GM12878 (cell line): Measurements from ENCODE around the gene FAM163B. TPM values are rescaled to one million over a fixed set of nuclear protein-coding genes. Genes with fewer than 3 reads are reported as not detected.

Experiments
- ATAC-seq: fragments of 200-7000 bp; cut with Tn5 transposase; 3 replicates; pipeline ENCODE4 v1.9.1; 2020; ENCODE audit warnings: mild to moderate bottlenecking, moderate library complexity
- BruUV-seq: library from RNA; stranded (reverse); fragments of 400-500 nt; replicated peaks from 2 replicates; lab custom pipeline; 2021; lab: Mats Ljungman, UMichigan
- CTCF ChIA-PET: fragments of 300-600 bp; sonication (Branson Sonifier 250); formaldehyde crosslinking; extraction: SDS; loops from one replicate; lab custom pipeline; 2021; ENCODE audit warnings: inconsistent platforms; lab: Yijun Ruan, JAX
- POLR2A ChIA-PET: fragments of 350-600 bp; formaldehyde crosslinking; extraction: SDS; loops from one replicate; lab custom pipeline; 2021; ENCODE audit warnings: inconsistent platforms; lab: Charles Lee
- RAD21 ChIA-PET: fragments of 300-600 bp; sonication (Branson Sonifier 250); formaldehyde crosslinking; loops from one replicate; lab custom pipeline; 2023; ENCODE audit warnings: antibody characterized with exemption; ENCODE audit not compliant: unreplicated experiment; lab: Charles Lee
- SMC1A ChIA-PET: fragments of 300-600 bp; sonication (Branson Sonifier 250); formaldehyde crosslinking; loops from one replicate; lab custom pipeline; 2023; ENCODE audit not compliant: unreplicated experiment, uncharacterized antibody; lab: Charles Lee
- DNase-seq: peaks from one replicate; pipeline ENCODE4 v3.0.0-alpha.2; 2011; ENCODE audit warnings: low read depth, low spot score
- FAIRE-seq: peaks from 3 replicates; lab custom pipeline; 2011; peaks lifted over from hg19 to GRCh38; lab: Jason Lieb, UNC
- H2AFZ ChIP-seq: 2 replicates; pipeline ENCODE4 v1.6.0; 2011; ENCODE audit warnings: low read depth, low read length, control low read depth; ENCODE audit not compliant: control insufficient read depth
- H3K27ac ChIP-seq: 2 replicates; pipeline ENCODE4 v1.5.1; 2011; ENCODE audit warnings: control low read depth; ENCODE audit not compliant: control insufficient read depth, insufficient read depth
- H3K27me3 ChIP-seq, 2 experiments: replicated peaks in 1 of 2; 2 replicates each; pipeline versions ENCODE4 v1.6.0 to v1.6.1; 2011; ENCODE audit warnings: low read length in 1 of 2; ENCODE audit not compliant: control insufficient read depth in 2 of 2, insufficient read depth in 2 of 2
- H3K36me3 ChIP-seq, 2 experiments: 2 replicates each; pipeline ENCODE4 v1.5.1; 2011; ENCODE audit warnings: low read length in 1 of 2; ENCODE audit not compliant: control insufficient read depth in 2 of 2, insufficient read depth in 2 of 2
- H3K4me1 ChIP-seq: 2 replicates; pipeline ENCODE4 v1.6.1; 2011; ENCODE audit warnings: mild to moderate bottlenecking, low read length, moderate library complexity, mixed read lengths; ENCODE audit not compliant: control insufficient read depth, insufficient read depth
- H3K4me2 ChIP-seq: 2 replicates; pipeline ENCODE4 v1.6.0; 2011; ENCODE audit warnings: control low read depth; ENCODE audit not compliant: control insufficient read depth, insufficient read depth
- H3K4me3 ChIP-seq: fragments of 200-600 bp; sonication (generic); 2 replicates; pipeline ENCODE4 v1.5.1; 2016
- H3K79me2 ChIP-seq: 2 replicates; pipeline ENCODE4 v1.6.0; 2011; ENCODE audit warnings: low read length; ENCODE audit not compliant: control insufficient read depth, insufficient read depth
- H3K9ac ChIP-seq: 2 replicates; pipeline ENCODE4 v1.8.0; 2011; ENCODE audit warnings: low read length, control low read depth, mixed read lengths; ENCODE audit not compliant: control insufficient read depth, insufficient read depth
- H3K9me3 ChIP-seq: replicated peaks from 3 replicates; pipeline ENCODE4 v1.5.1; 2011; ENCODE audit warnings: mild to moderate bottlenecking, low read length; ENCODE audit not compliant: control insufficient read depth, insufficient read depth
- H4K20me1 ChIP-seq: 2 replicates; pipeline ENCODE4 v1.6.0; 2011; ENCODE audit not compliant: control insufficient read depth, insufficient read depth
- ATF3 ChIP-seq: IDR thresholded peaks from 2 replicates; pipeline ENCODE4 v1.6.1; 2011; ENCODE audit warnings: low read depth, mild to moderate bottlenecking, low read length, moderate library complexity, borderline replicate concordance; ENCODE audit errors: extremely low read depth
- ATF7 ChIP-seq: fragments of 450-650 bp; IDR thresholded peaks from 2 replicates; pipeline ENCODE4 v1.6.1; 2016; ENCODE audit warnings: low read depth, mild to moderate bottlenecking
- CBX5 ChIP-seq: sonication (generic); IDR thresholded peaks from 2 replicates; pipeline ENCODE4 v1.6.1; 2016; ENCODE audit warnings: low read depth, moderate library complexity, mild to moderate bottlenecking, inconsistent platforms
- CEBPB ChIP-seq, 2 experiments: fragments of 150-350 bp in 1 of 2; IDR thresholded peaks; 2 replicates each; pipeline ENCODE4 v1.6.1; 2012 to 2014; ENCODE audit warnings: low read depth in 2 of 2, low read length in 2 of 2, borderline replicate concordance in 1 of 2, inconsistent platforms in 1 of 2
- EGR1 ChIP-seq, 2 experiments: IDR thresholded peaks; 1 replicate in 1 of 2; 2 replicates in 1 of 2; pipeline ENCODE4 v1.6.1; 2011 to 2012; ENCODE audit warnings: low read depth in 2 of 2, low read length in 2 of 2, borderline replicate concordance in 1 of 2, mild to moderate bottlenecking in 1 of 2, moderate library complexity in 1 of 2
- ESRRA ChIP-seq: IDR thresholded peaks from 2 replicates; pipeline ENCODE4 v1.6.1; 2012; ENCODE audit warnings: mild to moderate bottlenecking, low read length, improper control_type of control experiment
- GATAD2B ChIP-seq: fragments of 450-650 bp; conservative IDR thresholded peaks from 2 replicates; pipeline ENCODE4 v1.6.1; 2017; ENCODE audit warnings: low read depth, mild to moderate bottlenecking, moderate library complexity
- MTA3 ChIP-seq: IDR thresholded peaks from 2 replicates; pipeline ENCODE4 v1.6.1; 2012; ENCODE audit warnings: low read length, inconsistent platforms, borderline replicate concordance
- MXI1 ChIP-seq: fragments of 150-350 bp; IDR thresholded peaks from 2 replicates; pipeline ENCODE4 v1.6.1; 2011; ENCODE audit warnings: low read depth, mild to moderate bottlenecking, inconsistent platforms, low read length, improper control_type of control experiment
- NFXL1 ChIP-seq: fragments of 450-650 bp; IDR thresholded peaks from 2 replicates; pipeline ENCODE4 v1.6.1; 2017; ENCODE audit warnings: antibody characterized with exemption, mild to moderate bottlenecking, borderline replicate concordance
- POLR2A ChIP-seq: IDR thresholded peaks from 2 replicates; pipeline ENCODE4 v1.6.1; 2011; ENCODE audit warnings: low read depth, mild to moderate bottlenecking, low read length
- SPI1 ChIP-seq: IDR thresholded peaks from 2 replicates; pipeline ENCODE4 v1.6.1; 2011; ENCODE audit warnings: low read depth, mild to moderate bottlenecking, low read length, moderate library complexity, borderline replicate concordance; ENCODE audit not compliant: insufficient read depth
- SRF ChIP-seq, 2 experiments: IDR thresholded peaks; 2 replicates each; pipeline ENCODE4 v1.6.1; 2011; ENCODE audit warnings: low read depth in 2 of 2, low read length in 2 of 2, mild to moderate bottlenecking in 1 of 2, moderate library complexity in 1 of 2
- SUPT20H ChIP-seq: IDR thresholded peaks from 2 replicates; pipeline ENCODE4 v1.6.1; 2011; ENCODE audit warnings: low read depth, mild to moderate bottlenecking, low read length, moderate library complexity, borderline replicate concordance; ENCODE audit not compliant: control insufficient read depth
- TCF3 ChIP-seq: IDR thresholded peaks from 2 replicates; pipeline ENCODE4 v1.6.1; 2012; ENCODE audit warnings: low read depth, mild to moderate bottlenecking, low read length, borderline replicate concordance; ENCODE audit not compliant: insufficient read depth
- WGBS: methylation state at CpG from one replicate; pipeline ENCODE4 v1.1.6; 2016; ENCODE audit warnings: low lambda C conversion rate; ENCODE audit not compliant: insufficient replicate concordance, insufficient coverage; ENCODE audit errors: missing lambda C conversion rate; 5-methylcytosine and 5-hydroxymethylcytosine counted together
- in situ Hi-C: fragments of 300-500 bp; cut with MboI; formaldehyde crosslinking; loops from 9 replicates; pipeline ENCODE4 v1.14.3; 2018; ENCODE audit warnings: mixed read lengths
- intact Hi-C: fragments of 100-400 bp; cut with micrococcal nuclease; formaldehyde crosslinking; loops from one replicate; pipeline ENCODE4 v1.14.2; 2022; ENCODE audit not compliant: unreplicated experiment
- polyA plus RNA-seq, 11 experiments: library from polyadenylated mRNA; depleted of rRNA in 4 of 11; unstranded in 6 of 11; stranded (reverse) in 5 of 11; fragments of >200 nt; fragmentation: Nextera tagmentation in 4 of 11; fragmentation: Illumina TruSeq in 1 of 11; extraction: Ambion mirVana in 4 of 11; extraction: Trizol in 1 of 11; gene quantifications; 1 replicate in 1 of 11; 2 replicates in 10 of 11; pipeline versions ENCODE4 v1.2.1 to v1.2.3, GENCODE V29; 2011 to 2016; ENCODE audit warnings: inconsistent platforms in 2 of 11, missing spikeins in 2 of 11, low read depth in 1 of 11
- total RNA-seq, 4 experiments: library from RNA; depleted of rRNA in 3 of 4; stranded (reverse); fragments of >200 nt in 3 of 4; fragmentation: Illumina TruSeq in 1 of 4; extraction: Trizol in 1 of 4; gene quantifications; 2 replicates each; pipeline versions ENCODE4 v1.2.1 to v1.2.3, GENCODE V29; 2013 to 2021
- TF ChIP-seq, protein P1 (sequence below): IDR thresholded peaks from 2 replicates; pipeline ENCODE4 v1.6.1; 2012; ENCODE audit warnings: low read length, inconsistent platforms
- TF ChIP-seq, protein P2 (sequence below): IDR thresholded peaks from 2 replicates; pipeline ENCODE4 v1.6.1; 2011; ENCODE audit warnings: low read depth, low read length, improper control_type of control experiment, borderline replicate concordance

Gene FAM163B
- total and polyA plus RNA-seq, 10 of the 15 experiments (the other 5 are each of a cell fraction or from before 2014, with no cell fraction given): not detected

DNA sequence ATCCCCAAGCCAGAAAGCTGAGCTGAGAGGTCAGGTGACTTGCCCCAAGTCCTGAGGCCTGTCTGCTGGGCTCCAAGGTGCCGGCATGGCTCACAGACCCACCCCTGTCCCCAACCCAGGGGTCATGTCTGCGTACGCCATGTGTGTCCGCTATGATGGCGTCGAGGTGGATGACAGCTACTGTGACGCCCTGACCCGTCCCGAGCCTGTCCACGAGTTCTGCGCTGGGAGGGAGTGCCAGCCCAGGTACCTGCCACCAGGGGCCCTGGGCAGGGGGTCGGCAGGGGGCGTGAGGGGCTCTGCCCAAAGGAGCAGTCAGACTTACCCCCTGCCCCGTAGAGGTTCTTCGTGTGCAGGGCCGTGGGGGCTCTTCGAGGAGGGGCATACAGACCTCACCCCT lies 42.4 kb downstream of the FAM163B start:
- no TSS peak for BruUV-seq
- Histone ChIP-seq H4K20me1 (no peaks in the 10 kb centered on the region), H3K4me3 (no peak overlapping the region), H3K9ac (no peak overlapping the region), H2AFZ (no peak overlapping the region), H3K79me2 (no peaks in the 10 kb centered on the region), H3K27ac (no peak overlapping the region), H3K36me3 (no peaks in the 10 kb centered on the region), H3K4me1 (no peaks in the 10 kb centered on the region), H3K27me3 (no peaks in the 10 kb centered on the region; a peak in 1 of 4 replicates), H3K9me3 (no peaks in the 10 kb centered on the region), H3K4me2 (no peak overlapping the region)
- FAIRE-seq (no peak), ATAC-seq (no peak), DNase-seq (no peak)
- SMC1A ChIA-PET: no interaction called here
- in situ Hi-C loops (no loop called here), intact Hi-C loops (no loop called here)
- TF ChIP-seq TCF3: no peak
- TF ChIP-seq MXI1: no peak
- TF ChIP-seq, protein P1, sequence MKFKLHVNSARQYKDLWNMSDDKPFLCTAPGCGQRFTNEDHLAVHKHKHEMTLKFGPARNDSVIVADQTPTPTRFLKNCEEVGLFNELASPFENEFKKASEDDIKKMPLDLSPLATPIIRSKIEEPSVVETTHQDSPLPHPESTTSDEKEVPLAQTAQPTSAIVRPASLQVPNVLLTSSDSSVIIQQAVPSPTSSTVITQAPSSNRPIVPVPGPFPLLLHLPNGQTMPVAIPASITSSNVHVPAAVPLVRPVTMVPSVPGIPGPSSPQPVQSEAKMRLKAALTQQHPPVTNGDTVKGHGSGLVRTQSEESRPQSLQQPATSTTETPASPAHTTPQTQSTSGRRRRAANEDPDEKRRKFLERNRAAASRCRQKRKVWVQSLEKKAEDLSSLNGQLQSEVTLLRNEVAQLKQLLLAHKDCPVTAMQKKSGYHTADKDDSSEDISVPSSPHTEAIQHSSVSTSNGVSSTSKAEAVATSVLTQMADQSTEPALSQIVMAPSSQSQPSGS: no peak
- TF ChIP-seq NFXL1: no peak
- TF ChIP-seq ATF7: no peak
- no peak for TF ChIP-seq SUPT20H
- POLR2A ChIA-PET: no interaction called here
- CTCF ChIA-PET: no interaction called here
- WGBS: 57% methylated on average over 17 of the region's 17 CpGs
- RAD21 ChIA-PET: no interaction called here

DNA sequence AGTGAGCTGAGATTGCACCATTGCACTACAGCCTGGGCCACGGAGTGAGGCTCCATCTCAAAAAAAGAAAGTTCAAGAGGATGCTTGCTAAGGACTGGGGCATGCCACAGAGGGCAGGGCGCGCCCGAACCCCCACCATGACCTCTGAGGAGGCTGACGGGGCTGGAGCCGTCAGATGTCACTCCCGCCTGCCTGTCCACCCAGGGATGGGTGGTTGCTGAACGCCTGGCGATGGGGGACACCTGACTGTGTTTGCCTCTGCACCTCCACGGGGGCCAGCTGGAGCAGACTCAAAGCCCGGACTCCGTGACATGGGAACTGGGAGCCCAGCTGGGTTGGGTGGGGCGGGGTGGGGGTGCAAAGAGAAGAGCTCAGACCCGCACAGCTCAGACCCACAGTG lies 42.8 kb downstream of the FAM163B start:
- WGBS: 27% methylated on average over 14 of the region's 14 CpGs
- Histone ChIP-seq H3K4me1 (no peaks in the 10 kb centered on the region), H3K9ac (no peak overlapping the region), H3K9me3 (no peaks in the 10 kb centered on the region), H3K79me2 (no peaks in the 10 kb centered on the region), H3K27me3 (no peaks in the 10 kb centered on the region; a peak in 1 of 4 replicates), H2AFZ (no peak overlapping the region), H3K27ac (no peak overlapping the region), H4K20me1 (no peaks in the 10 kb centered on the region), H3K4me3 (no peak overlapping the region), H3K36me3 (no peaks in the 10 kb centered on the region), H3K4me2 (no peak overlapping the region)
- ATAC-seq (no peak), DNase-seq (no peak), FAIRE-seq (no peak)
- in situ Hi-C loops: no loop called here
- ChIA-PET CTCF (no interaction called here), RAD21 (no interaction called here), POLR2A (no interaction called here), SMC1A (no interaction called here)
- no TSS peak for BruUV-seq
- intact Hi-C loops: no loop called here
- TF ChIP-seq, protein P2, sequence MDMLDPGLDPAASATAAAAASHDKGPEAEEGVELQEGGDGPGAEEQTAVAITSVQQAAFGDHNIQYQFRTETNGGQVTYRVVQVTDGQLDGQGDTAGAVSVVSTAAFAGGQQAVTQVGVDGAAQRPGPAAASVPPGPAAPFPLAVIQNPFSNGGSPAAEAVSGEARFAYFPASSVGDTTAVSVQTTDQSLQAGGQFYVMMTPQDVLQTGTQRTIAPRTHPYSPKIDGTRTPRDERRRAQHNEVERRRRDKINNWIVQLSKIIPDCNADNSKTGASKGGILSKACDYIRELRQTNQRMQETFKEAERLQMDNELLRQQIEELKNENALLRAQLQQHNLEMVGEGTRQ: no peak
- TF ChIP-seq GATAD2B: no peak
- no peak for TF ChIP-seq SPI1
- no peak for TF ChIP-seq POLR2A
- TF ChIP-seq ESRRA: no peak
- TF ChIP-seq MTA3: no peak
- TF ChIP-seq ATF3: no peak
- TF ChIP-seq EGR1 (IDR thresholded peaks at IDR 0.05; ENCODE audit: borderline replicate concordance in 1 of 2, low read depth in 2 of 2, low read length in 2 of 2): no peak
- TF ChIP-seq CBX5: no peak
- no peak for TF ChIP-seq SRF (IDR thresholded peaks at IDR 0.05; ENCODE audit: low read depth in 2 of 2, low read length in 2 of 2)
- TF ChIP-seq CEBPB (IDR thresholded peaks at IDR 0.05; ENCODE audit: borderline replicate concordance in 1 of 2, low read depth in 2 of 2, low read length in 2 of 2): no peak
